Measurements from ENCODE around the gene ZFP64. TPM values are rescaled to one million over a fixed set of nuclear protein-coding genes. Genes with fewer than 3 reads are reported as not detected.

ZFP64 gene
- 17.2 and 22.4 TPM in 2 replicates for total RNA-seq

DNA sequence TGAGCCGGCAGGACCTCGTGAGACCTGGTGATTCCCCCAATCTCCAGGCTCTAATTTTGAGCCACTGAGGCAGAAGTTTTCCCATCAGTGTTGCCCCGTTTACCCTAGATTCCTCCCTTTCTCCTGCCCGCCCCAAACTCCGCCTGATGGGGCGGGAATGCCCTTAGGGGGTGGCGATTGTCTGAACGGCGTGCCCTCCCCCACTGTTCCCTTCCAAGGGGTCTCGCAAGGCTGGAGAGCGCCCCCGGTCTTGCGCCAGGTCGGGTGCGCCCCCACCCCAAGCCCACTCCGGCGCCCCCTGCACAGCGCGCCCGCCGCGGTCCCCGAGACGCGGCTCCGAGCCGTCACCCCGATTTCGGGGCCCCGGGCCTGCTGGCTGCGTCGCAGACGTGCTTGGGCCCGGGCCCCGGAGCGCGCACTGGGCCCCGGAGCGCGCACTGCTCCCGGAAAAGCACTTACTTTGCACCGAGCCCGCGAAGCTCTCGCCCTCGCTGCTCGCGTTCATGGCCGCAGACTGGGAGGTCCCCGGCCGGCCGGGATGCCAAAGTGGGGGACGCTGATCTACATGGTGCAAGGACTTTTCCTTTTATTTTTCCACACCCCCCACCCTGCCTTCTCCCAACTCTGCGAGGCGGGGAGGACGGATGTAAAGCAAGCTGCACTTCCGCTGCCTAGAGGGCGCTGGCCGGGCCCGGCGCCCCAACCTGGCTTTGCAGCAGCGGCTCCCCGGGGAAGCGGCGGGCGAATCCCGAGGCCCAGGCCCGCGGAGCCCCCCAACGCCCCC is at the start of gene ZFP64:
ZFP64 (minus strand) TSS at position 648 of the 784 bp plus-strand sequence; CDS start at position 505, 143 bp downstream.

